Endothelial cell of umbilical vein (primary cell): ENCODE results near the gene COL13A1.

Source experiments
- EZH2 ChIP-seq: IDR thresholded peaks from 2 replicates; pipeline ENCODE4 v1.6.1; 2012; ENCODE audit warnings: borderline replicate concordance, low read depth, mild to moderate bottlenecking, moderate library complexity, low read length, inconsistent platforms; ENCODE audit not compliant: severe bottlenecking
- FOS ChIP-seq: IDR thresholded peaks from 2 replicates; pipeline ENCODE4 v1.6.1; 2011; ENCODE audit warnings: mild to moderate bottlenecking, low read length, moderate library complexity, borderline replicate concordance; ENCODE audit not compliant: insufficient read depth
- GATA2 ChIP-seq: IDR thresholded peaks from 2 replicates; pipeline ENCODE4 v1.7.0; 2011; ENCODE audit warnings: low read depth, mild to moderate bottlenecking, moderate library complexity, mixed read lengths, low read length; ENCODE audit not compliant: insufficient read length, insufficient read depth
- JUN ChIP-seq: IDR thresholded peaks from 2 replicates; pipeline ENCODE4 v1.6.1; 2011; ENCODE audit warnings: borderline replicate concordance, low read depth; ENCODE audit not compliant: insufficient read length, insufficient read depth
- MAX ChIP-seq: IDR thresholded peaks from 2 replicates; pipeline ENCODE4 v1.6.1; 2011; ENCODE audit not compliant: insufficient read depth, insufficient read length
- MYC ChIP-seq: IDR thresholded peaks from one replicate; pipeline ENCODE4 v1.6.1; 2011; ENCODE audit warnings: mild to moderate bottlenecking, low read depth, low read length
- POLR2A ChIP-seq: IDR thresholded peaks from 2 replicates; pipeline ENCODE4 v1.6.1; 2012; ENCODE audit warnings: low read depth, mild to moderate bottlenecking, control low read depth, low read length
- POLR2AphosphoS5 ChIP-seq: IDR thresholded peaks from 2 replicates; pipeline ENCODE4 v1.6.1; 2012; ENCODE audit warnings: low read depth, mild to moderate bottlenecking, control low read depth, low read length, moderate library complexity; ENCODE audit not compliant: insufficient read depth
- TF ChIP-seq, protein P1 (sequence below), 2 donors: IDR thresholded peaks; 1 replicate in 1 of 2; 2 replicates in 1 of 2; pipeline ENCODE4 v1.5.1; 2011; ENCODE audit warnings: low read length in 2 of 2, mild to moderate bottlenecking in 2 of 2, moderate library complexity in 2 of 2, control low read depth in 1 of 2, inconsistent platforms in 1 of 2, low read depth in 1 of 2; ENCODE audit not compliant: insufficient read depth in 1 of 2; ENCODE audit errors: extremely low read depth in 1 of 2

GRCh38 chr10:69851306-69851705, 49.6 kb downstream of the COL13A1 start:
- no peak for TF ChIP-seq POLR2AphosphoS5
- TF ChIP-seq MAX, result no peak
- TF ChIP-seq MYC, result no peak
- no peak for TF ChIP-seq POLR2A
- TF ChIP-seq, protein P1, sequence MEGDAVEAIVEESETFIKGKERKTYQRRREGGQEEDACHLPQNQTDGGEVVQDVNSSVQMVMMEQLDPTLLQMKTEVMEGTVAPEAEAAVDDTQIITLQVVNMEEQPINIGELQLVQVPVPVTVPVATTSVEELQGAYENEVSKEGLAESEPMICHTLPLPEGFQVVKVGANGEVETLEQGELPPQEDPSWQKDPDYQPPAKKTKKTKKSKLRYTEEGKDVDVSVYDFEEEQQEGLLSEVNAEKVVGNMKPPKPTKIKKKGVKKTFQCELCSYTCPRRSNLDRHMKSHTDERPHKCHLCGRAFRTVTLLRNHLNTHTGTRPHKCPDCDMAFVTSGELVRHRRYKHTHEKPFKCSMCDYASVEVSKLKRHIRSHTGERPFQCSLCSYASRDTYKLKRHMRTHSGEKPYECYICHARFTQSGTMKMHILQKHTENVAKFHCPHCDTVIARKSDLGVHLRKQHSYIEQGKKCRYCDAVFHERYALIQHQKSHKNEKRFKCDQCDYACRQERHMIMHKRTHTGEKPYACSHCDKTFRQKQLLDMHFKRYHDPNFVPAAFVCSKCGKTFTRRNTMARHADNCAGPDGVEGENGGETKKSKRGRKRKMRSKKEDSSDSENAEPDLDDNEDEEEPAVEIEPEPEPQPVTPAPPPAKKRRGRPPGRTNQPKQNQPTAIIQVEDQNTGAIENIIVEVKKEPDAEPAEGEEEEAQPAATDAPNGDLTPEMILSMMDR (IDR thresholded peaks at IDR 0.05; ENCODE audit: extremely low read depth in 1 of 2, insufficient read depth in 1 of 2, low read depth in 1 of 2, low read length in 2 of 2), result no peak
- TF ChIP-seq EZH2, result no peak
- TF ChIP-seq FOS, result no peak
- TF ChIP-seq JUN, result no peak
- TF ChIP-seq GATA2, result no peak
